ENCODE data around the gene PRDM11.

DNA sequence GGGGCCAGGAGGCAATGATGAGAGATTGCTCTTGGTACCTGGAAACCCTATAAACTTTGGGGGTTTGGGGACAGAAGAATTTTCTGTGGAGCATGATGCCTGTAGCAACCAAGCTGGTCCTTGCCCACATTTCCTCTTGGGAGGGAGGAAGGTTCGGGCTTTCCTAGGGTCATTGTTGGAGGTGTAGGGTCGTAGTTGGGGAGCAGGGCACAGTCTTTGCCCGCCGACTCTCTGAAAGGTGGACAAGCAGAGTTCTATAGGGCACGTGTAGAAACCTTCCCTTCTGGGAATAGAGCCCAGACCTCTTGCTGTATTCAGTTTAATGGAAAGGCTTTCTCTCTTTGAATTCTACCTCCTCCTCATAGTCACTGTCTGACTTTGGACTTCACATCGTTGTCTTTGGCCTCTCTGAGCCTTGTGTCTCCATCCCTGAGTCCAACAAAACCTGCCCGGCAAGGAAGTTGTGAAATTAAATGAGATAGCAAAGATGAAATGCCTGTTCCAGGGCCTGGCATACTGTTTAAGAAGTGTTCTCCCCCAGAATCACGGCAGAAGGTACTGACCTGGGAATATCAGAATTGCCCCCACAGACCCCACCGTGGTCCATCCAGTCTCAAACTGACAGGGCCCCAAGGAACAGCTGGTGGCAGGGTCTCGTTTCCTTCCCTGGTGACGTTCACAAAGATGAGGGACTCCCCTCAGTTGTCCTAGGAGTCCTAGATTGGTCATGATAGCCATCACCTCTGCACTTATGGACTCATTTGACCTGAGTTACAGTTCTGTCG, 1.6 kb downstream of the PRDM11 start:
- TF ChIP-seq, protein P1, sequence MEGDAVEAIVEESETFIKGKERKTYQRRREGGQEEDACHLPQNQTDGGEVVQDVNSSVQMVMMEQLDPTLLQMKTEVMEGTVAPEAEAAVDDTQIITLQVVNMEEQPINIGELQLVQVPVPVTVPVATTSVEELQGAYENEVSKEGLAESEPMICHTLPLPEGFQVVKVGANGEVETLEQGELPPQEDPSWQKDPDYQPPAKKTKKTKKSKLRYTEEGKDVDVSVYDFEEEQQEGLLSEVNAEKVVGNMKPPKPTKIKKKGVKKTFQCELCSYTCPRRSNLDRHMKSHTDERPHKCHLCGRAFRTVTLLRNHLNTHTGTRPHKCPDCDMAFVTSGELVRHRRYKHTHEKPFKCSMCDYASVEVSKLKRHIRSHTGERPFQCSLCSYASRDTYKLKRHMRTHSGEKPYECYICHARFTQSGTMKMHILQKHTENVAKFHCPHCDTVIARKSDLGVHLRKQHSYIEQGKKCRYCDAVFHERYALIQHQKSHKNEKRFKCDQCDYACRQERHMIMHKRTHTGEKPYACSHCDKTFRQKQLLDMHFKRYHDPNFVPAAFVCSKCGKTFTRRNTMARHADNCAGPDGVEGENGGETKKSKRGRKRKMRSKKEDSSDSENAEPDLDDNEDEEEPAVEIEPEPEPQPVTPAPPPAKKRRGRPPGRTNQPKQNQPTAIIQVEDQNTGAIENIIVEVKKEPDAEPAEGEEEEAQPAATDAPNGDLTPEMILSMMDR (IDR thresholded peaks at IDR 0.05; ENCODE audit: low read depth, low read length) = no peak
- no peak for TF ChIP-seq POLR2A (IDR thresholded peaks at IDR 0.05; ENCODE audit: extremely low read depth, insufficient read length)
- TF ChIP-seq, protein P2, sequence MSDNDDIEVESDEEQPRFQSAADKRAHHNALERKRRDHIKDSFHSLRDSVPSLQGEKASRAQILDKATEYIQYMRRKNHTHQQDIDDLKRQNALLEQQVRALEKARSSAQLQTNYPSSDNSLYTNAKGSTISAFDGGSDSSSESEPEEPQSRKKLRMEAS (IDR thresholded peaks at IDR 0.05; ENCODE audit: low read depth, low read length) = no peak
- no peak for TF ChIP-seq MYC (IDR thresholded peaks at IDR 0.05; ENCODE audit: low read depth, low read length)
